Gastrocnemius medialis (tissue), 4 donors: ENCODE results near the gene SMARCA1.

Experiments
- POLR2A ChIP-seq, 2 donors: fragments of 450-650 bp; IDR thresholded peaks; one replicate each; pipeline ENCODE4 v1.6.1; 2017; ENCODE audit warnings: antibody characterized with exemption in 2 of 2, mild to moderate bottlenecking in 2 of 2, moderate library complexity in 2 of 2
- TF ChIP-seq, protein P1 (sequence below), 5 experiments: fragments of 450-650 bp in 3 of 5; fragments of 200-600 bp in 2 of 5; sonication (generic) in 2 of 5; IDR thresholded peaks in 4 of 5; conservative IDR thresholded peaks in 1 of 5; 1 replicate in 4 of 5; 2 replicates in 1 of 5; pipeline ENCODE4 v1.5.1; 2016 to 2019; ENCODE audit warnings: antibody characterized with exemption in 5 of 5, mild to moderate bottlenecking in 3 of 5, moderate library complexity in 3 of 5

DNA sequence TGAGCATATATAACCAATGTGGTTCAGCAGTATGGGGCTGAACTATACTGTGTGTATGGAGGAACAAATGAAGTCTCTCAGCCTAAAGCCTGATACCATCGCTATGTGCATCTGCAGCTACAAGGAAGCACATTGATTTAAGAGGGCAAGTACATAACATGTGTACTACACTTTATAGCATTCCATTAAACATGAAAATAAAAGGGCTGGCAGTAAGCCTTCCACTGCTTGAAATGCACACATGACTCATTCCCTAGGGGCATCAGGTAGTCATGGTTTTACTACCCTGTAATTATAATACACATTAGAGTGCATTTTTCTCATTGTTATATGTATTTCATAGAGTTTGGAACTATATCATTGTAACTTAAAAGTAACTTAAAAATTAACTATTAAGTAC is 51.2 kb downstream of the SMARCA1 start:
- TF ChIP-seq, protein P1, sequence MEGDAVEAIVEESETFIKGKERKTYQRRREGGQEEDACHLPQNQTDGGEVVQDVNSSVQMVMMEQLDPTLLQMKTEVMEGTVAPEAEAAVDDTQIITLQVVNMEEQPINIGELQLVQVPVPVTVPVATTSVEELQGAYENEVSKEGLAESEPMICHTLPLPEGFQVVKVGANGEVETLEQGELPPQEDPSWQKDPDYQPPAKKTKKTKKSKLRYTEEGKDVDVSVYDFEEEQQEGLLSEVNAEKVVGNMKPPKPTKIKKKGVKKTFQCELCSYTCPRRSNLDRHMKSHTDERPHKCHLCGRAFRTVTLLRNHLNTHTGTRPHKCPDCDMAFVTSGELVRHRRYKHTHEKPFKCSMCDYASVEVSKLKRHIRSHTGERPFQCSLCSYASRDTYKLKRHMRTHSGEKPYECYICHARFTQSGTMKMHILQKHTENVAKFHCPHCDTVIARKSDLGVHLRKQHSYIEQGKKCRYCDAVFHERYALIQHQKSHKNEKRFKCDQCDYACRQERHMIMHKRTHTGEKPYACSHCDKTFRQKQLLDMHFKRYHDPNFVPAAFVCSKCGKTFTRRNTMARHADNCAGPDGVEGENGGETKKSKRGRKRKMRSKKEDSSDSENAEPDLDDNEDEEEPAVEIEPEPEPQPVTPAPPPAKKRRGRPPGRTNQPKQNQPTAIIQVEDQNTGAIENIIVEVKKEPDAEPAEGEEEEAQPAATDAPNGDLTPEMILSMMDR (IDR thresholded peaks at IDR 0.05 in 4 of 5, conservative IDR thresholded peaks at IDR 0.05 in 1 of 5) = no peak
- TF ChIP-seq POLR2A (IDR thresholded peaks at IDR 0.05) = no peak
